Hepatocyte (in vitro differentiated cells): ENCODE results near the gene PLCL1. TPM values are rescaled to one million over a fixed set of nuclear protein-coding genes. Genes with fewer than 3 reads are reported as not detected.

ENCODE experiments used
- DNase-seq: peaks from one replicate; pipeline ENCODE4 v3.0.0-alpha.2; 2016; ENCODE audit warnings: low spot score
- H2AFZ ChIP-seq: fragments of 200-600 bp; sonication (generic); 2 replicates; pipeline ENCODE4 v1.6.0; 2016; ENCODE audit warnings: antibody characterized with exemption, mild to moderate bottlenecking
- H3K27ac ChIP-seq: fragments of 200-600 bp; sonication (generic); 2 replicates; pipeline ENCODE4 v1.5.1; 2016; ENCODE audit warnings: mild to moderate bottlenecking
- H3K27me3 ChIP-seq: fragments of 200-600 bp; sonication (generic); 2 replicates; pipeline ENCODE4 v1.6.1; 2016
- H3K36me3 ChIP-seq: fragments of 200-600 bp; sonication (generic); replicated peaks from 2 replicates; pipeline ENCODE4 v1.5.1; 2016; ENCODE audit warnings: low read depth; ENCODE audit not compliant: insufficient read depth
- H3K4me1 ChIP-seq: fragments of 200-600 bp; sonication (generic); 2 replicates; pipeline ENCODE4 v1.5.1; 2016; ENCODE audit warnings: mild to moderate bottlenecking, moderate library complexity; ENCODE audit not compliant: insufficient read depth
- H3K4me2 ChIP-seq: fragments of 200-600 bp; sonication (generic); 2 replicates; pipeline ENCODE4 v1.6.0; 2016
- H3K4me3 ChIP-seq: fragments of 200-600 bp; sonication (generic); 2 replicates; pipeline ENCODE4 v1.5.1; 2016; ENCODE audit warnings: mild to moderate bottlenecking
- H3K79me2 ChIP-seq: fragments of 200-600 bp; sonication (generic); 2 replicates; pipeline ENCODE4 v1.6.0; 2017; ENCODE audit warnings: mild to moderate bottlenecking
- H3K9me2 ChIP-seq: fragments of 200-600 bp; sonication (generic); replicated peaks from 2 replicates; pipeline ENCODE4 v1.6.0; 2017; ENCODE audit warnings: mild to moderate bottlenecking; ENCODE audit not compliant: insufficient read depth
- H3K9me3 ChIP-seq: fragments of 200-600 bp; sonication (generic); 2 replicates; pipeline ENCODE4 v1.5.1; 2016; ENCODE audit warnings: low read depth, mild to moderate bottlenecking
- H4K20me1 ChIP-seq: fragments of 200-600 bp; sonication (generic); 2 replicates; pipeline ENCODE4 v1.6.0; 2016; ENCODE audit warnings: mild to moderate bottlenecking; ENCODE audit not compliant: insufficient read depth, poor library complexity, severe bottlenecking
- CTCF ChIP-seq: fragments of 200-600 bp; sonication (generic); IDR thresholded peaks from 2 replicates; pipeline ENCODE4 v1.5.1; 2016; ENCODE audit warnings: antibody characterized with exemption, mild to moderate bottlenecking; ENCODE audit not compliant: poor library complexity
- EZH2 ChIP-seq: fragments of 200-600 bp; sonication (generic); IDR thresholded peaks from 2 replicates; pipeline ENCODE4 v1.6.1; 2016; ENCODE audit warnings: antibody characterized with exemption, mild to moderate bottlenecking, borderline replicate concordance
- EZH2phosphoT487 ChIP-seq: fragments of 200-600 bp; sonication (generic); IDR thresholded peaks from one replicate; pipeline ENCODE4 v1.6.1; 2018; ENCODE audit warnings: antibody characterized with exemption, mild to moderate bottlenecking, low read depth, moderate library complexity; ENCODE audit not compliant: unreplicated experiment, severe bottlenecking
- WGBS: methylation state at CpG from one replicate; pipeline ENCODE4 v1.1.6; 2016; ENCODE audit warnings: low lambda C conversion rate; ENCODE audit errors: missing lambda C conversion rate; 5-methylcytosine and 5-hydroxymethylcytosine counted together
- polyA plus RNA-seq: library from polyadenylated mRNA; unstranded; fragments of >200 nt; fragmentation: Nextera tagmentation; extraction: Ambion mirVana; gene quantifications from 2 replicates; pipeline ENCODE4 v1.2.1, GENCODE V29; 2016
- total RNA-seq: library from RNA; depleted of rRNA; stranded (reverse); fragments of >200 nt; gene quantifications from 2 replicates; pipeline ENCODE4 v1.2.3, GENCODE V29; 2014

The PLCL1 gene
- total and polyA plus RNA-seq, 2 experiments from 2014 or later: 0.37 to 2.4 TPM

GRCh38 chr2:197996583-197996982 is 192.2 kb downstream of the PLCL1 start:
- H3K36me3 ChIP-seq: no peaks in the 10 kb centered on the region
- DNase-seq: no peak
- no peaks in the 10 kb centered on the region for H3K9me2 ChIP-seq
- H3K79me2 ChIP-seq: no peaks in the 10 kb centered on the region
- no peaks in the 10 kb centered on the region for H3K4me1 ChIP-seq
- H3K4me2 ChIP-seq: no peak overlapping the region
- no peak overlapping the region for H3K4me3 ChIP-seq
- no peaks in the 10 kb centered on the region for H4K20me1 ChIP-seq
- H3K9me3 ChIP-seq: no peaks in the 10 kb centered on the region
- peaks cover 8% of the 10 kb centered on the region for H3K27me3 ChIP-seq
- WGBS: 94% methylated on average over 2 of the region's 2 CpGs
- no peak overlapping the region for H3K27ac ChIP-seq
- TF ChIP-seq EZH2phosphoT487 (no peak), EZH2 (no peak)
- no peak overlapping the region for H2AFZ ChIP-seq

- Histone ChIP-seq H3K79me2 (no peaks in the 10 kb centered on the region), H3K36me3 (no peaks in the 10 kb centered on the region), H3K9me3 (no peaks in the 10 kb centered on the region), H4K20me1 (no peaks in the 10 kb centered on the region), H3K4me3 (no peak overlapping the region), H3K4me2 (no peak overlapping the region), H3K27me3 (peaks cover 8% of the 10 kb centered on the region), H3K27ac (no peak overlapping the region), H2AFZ (no peak overlapping the region), H3K4me1 (no peaks in the 10 kb centered on the region), H3K9me2 (no peaks in the 10 kb centered on the region)
- TF ChIP-seq CTCF (no peak), EZH2phosphoT487 (no peak), EZH2 (no peak)
- no peak for DNase-seq
- WGBS: 89% methylated on average over 7 of the region's 7 CpGs
Measured at GRCh38 chr2:197997083-197997541, 192.7 kb downstream of the PLCL1 start.

- H3K9me3 ChIP-seq: no peaks in the 10 kb centered on the region
- no peak overlapping the region for H3K4me3 ChIP-seq
- no peak overlapping the region for H3K4me2 ChIP-seq
- no peak overlapping the region for H3K27ac ChIP-seq
- 91% methylated on average over 3 of the region's 3 CpGs for WGBS
- H4K20me1 ChIP-seq: no peaks in the 10 kb centered on the region
- H3K36me3 ChIP-seq: no peaks in the 10 kb centered on the region
- peaks cover 8% of the 10 kb centered on the region for H3K27me3 ChIP-seq
- no peaks in the 10 kb centered on the region for H3K4me1 ChIP-seq
- no peaks in the 10 kb centered on the region for H3K79me2 ChIP-seq
- TF ChIP-seq EZH2phosphoT487 (no peak), EZH2 (no peak), CTCF (no peak)
- no peak overlapping the region for H2AFZ ChIP-seq
- no peak for DNase-seq
- H3K9me2 ChIP-seq: no peaks in the 10 kb centered on the region
Measured at GRCh38 chr2:197998702-197999101, 194.3 kb downstream of the PLCL1 start.

- H4K20me1 ChIP-seq: no peaks in the 10 kb centered on the region
- 78% methylated on average over 1 of the region's 1 CpG for WGBS
Measured at GRCh38 chr2:198000417-198000816, 196.0 kb downstream of the PLCL1 start.

More at GRCh38 chr2:198000417-198000816, 196.0 kb downstream of the PLCL1 start:
- no peak overlapping the region for H3K4me3 ChIP-seq
- H3K36me3 ChIP-seq: no peaks in the 10 kb centered on the region
- no peaks in the 10 kb centered on the region for H3K9me3 ChIP-seq
- no peaks in the 10 kb centered on the region for H3K79me2 ChIP-seq
- H3K27me3 ChIP-seq: peaks cover 8% of the 10 kb centered on the region
- DNase-seq: no peak
- H2AFZ ChIP-seq: no peak overlapping the region
- no peaks in the 10 kb centered on the region for H3K4me1 ChIP-seq
- no peaks in the 10 kb centered on the region for H3K9me2 ChIP-seq
- no peak overlapping the region for H3K27ac ChIP-seq
- no peak overlapping the region for H3K4me2 ChIP-seq
- TF ChIP-seq CTCF (no peak), EZH2phosphoT487 (no peak), EZH2 (no peak)
